ENCODE results near the gene FIBCD1.
"Not testable (repeated sequence)": the region's sequence is repeated elsewhere in the genome, so short reads cannot be mapped to it uniquely, and the experiment has no call there.

FIBCD1 gene

DNA sequence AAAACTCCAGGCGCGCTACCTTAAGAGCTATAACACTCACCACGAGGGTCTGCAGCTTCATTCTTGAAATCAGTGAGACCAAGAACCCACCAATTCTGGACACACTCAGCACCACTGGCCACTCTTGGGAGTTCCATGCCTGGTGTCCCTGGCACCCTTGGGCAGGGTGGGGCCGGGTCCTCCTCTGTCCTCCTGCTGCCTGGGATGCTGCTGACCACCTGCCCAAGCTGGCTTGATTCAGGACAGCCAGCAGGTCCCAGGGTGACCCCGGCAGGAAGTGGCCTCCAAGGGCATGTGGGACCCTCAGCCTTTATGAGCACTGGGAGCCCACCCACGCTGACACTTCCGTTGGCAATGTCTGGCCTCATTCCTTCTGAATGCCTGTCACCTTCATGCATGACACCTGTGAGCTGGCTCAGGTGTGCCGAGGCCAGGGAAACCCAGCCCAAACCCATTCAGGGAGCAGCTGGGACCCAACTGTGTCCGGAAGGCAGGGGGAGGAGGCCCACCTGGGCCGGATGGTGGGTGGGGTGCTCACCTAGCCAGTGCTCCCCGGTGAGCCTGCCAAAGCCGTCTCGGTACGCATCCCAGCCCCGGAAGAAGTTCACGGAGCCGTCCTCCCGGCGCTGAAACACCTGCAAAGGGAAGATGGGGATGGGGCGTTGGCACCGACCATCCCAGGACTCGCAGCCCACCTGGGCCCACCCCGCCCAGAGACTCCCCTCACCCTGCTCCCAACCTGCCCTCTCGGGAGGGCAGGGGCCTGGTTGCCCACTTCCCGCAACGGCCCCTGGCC, 27.6 kb downstream of the FIBCD1 start:
- no peak for TF ChIP-seq CTCF (IDR thresholded peaks at IDR 0.05; ENCODE audit: low read depth, low read length)
- no peak overlapping the region for H3K4me3 ChIP-seq (ENCODE audit: low read depth, low read length)

- not testable (repeated sequence) for H3K4me3 ChIP-seq (ENCODE audit: low read depth, low read length)
These were observed 28.4 kb downstream of the FIBCD1 start for GRCh38 chr9:130910670-130911069.

DNA sequence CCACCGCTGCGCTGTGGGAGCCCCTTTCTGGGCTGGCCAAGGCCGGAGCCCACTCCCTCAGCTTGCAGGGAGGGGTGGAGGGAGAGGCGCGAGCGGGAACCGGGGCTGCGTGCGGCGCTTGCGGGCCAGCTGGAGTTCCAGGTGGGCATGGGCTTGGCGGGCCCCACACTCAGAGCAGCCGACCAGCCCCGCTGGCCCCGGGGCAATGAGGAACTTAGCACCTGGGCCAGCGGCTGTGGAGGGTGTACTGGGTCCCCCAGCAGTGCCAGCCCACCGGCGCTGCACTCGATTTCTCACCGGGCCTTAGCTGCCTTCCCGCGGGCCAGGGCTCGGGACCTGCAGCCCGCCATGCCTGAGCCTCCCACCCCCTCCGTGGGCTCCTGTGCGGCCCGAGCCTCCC, 29.0 kb downstream of the FIBCD1 start:
- not testable (repeated sequence) for H3K4me3 ChIP-seq (ENCODE audit: low read depth, low read length)

- H3K4me3 ChIP-seq (ENCODE audit: low read depth, low read length) = no peak overlapping the region
- no peak for TF ChIP-seq CTCF (IDR thresholded peaks at IDR 0.05; ENCODE audit: low read depth, low read length)
These were observed 30.1 kb downstream of the FIBCD1 start for GRCh38 chr9:130908878-130909355.

DNA sequence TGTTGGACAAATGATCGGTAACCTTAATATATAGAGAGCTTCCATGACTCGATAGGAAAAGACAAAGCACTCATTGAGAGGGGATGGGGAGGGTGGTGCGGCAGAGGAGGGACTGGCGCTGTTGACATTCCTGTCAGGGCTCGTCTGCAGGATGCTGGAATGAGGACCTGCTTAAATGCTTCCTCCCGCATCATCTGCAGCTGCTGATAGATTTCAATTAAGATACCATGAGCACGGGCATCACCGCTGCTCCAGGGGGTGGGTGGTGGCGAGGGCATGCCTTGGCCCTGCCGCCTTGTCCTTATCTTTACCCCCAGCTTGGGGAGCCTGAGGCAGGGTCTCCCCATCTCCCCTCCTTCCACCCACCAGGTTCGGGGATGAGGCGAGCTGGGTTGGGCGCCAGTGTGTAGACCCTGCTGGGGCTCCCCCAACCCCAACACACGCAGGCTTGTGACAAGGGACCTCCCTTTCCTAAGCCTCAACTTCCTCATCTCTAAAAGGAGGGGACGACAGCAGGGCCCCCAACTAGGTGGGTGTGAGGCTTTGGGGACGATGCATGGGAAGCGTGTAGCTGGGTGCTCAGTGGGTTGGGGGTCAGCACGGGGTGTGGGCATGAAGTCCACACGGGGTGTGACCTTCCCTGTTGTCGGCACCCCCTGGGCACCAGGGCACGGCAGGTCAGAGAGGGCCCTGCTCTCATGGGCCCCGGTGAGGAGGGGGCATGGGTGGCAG, 30.7 kb downstream of the FIBCD1 start:
- TF ChIP-seq CTCF (IDR thresholded peaks at IDR 0.05; ENCODE audit: low read depth, low read length) = no peak

DNA sequence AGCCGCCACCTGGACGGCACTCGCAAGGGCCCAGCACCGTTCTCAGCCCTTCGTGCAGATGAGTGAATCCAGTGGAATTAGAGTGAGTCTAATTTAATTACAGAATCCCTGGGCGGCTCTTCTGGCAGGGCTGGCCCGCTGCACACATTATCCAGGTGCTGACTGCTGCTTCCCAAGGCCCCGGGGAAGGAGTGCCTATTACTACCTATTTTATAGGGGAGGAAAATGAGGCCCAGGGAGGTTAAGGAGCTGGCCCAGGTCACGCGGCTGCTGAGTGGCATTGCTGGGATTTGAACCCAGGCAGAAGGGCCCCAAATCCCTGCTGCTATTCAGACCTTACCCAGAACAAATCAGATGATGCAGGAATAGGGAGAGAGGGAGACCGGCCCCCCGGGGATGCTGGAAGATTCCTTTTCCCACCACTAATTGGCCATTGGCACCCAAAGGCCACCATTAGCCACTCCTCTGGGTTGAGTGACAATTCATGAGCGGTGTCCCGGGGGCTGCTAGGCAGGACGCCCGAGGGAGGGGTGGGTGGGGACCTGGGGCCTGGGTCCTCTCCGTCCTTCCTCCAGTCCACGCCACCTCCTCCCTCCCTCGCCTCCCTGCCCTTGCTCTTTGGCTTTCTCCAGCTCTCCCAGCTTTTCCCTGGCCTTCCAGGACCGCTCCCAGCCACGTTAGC, 32.2 kb downstream of the FIBCD1 start:
- TF ChIP-seq CTCF (IDR thresholded peaks at IDR 0.05; ENCODE audit: low read depth, low read length) = no peak
- no peak overlapping the region for H3K4me3 ChIP-seq (ENCODE audit: low read depth, low read length)

More for the DNA sequence above, 30.7 kb downstream of the FIBCD1 start:
- no peak overlapping the region for H3K4me3 ChIP-seq (ENCODE audit: low read depth, low read length)

DNA sequence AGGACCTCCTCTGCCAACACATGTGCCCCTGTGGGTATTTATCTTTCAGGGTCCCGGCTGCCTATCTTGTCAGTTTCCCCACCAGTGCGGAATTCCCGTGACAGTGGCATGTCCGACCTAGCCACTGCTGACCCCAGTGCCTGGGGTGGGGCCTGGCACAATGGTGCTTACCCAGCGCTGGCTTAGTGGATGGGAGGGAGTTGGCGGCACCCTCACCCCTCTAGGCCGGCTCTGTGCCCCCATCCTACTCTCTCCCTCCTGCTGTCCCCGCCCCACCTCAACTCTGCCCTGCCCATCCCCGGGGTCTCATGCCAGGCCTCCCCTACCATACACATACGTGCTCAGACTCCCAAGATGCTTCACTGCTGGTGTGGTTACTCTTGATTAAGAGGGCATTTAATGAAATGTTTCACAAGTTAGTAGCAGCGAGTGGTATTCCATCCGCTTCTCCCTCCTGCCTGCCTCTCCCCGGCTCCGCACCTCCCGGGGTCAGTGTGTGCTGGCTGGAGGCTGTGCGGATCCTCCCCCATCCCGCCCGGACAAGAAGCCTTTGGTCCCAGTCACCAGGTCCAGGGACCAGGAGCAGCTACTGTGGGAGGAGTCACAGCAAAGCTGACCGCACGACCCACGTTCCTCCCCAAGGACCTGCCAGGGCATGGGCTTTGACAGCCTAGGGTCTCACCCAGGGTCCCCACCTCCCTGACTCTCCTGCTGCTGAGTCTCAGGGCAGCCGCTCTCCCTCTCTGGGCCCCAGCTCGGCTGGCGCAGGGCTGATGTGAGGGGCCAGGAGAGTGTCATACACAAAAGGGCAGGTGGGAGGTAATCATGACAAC, 32.9 kb downstream of the FIBCD1 start:
- no peak for TF ChIP-seq CTCF (IDR thresholded peaks at IDR 0.05; ENCODE audit: low read depth, low read length)
- no peak overlapping the region for H3K4me3 ChIP-seq (ENCODE audit: low read depth, low read length)

All from WI38 (cell line).